Hepatocyte (in vitro differentiated cells): ENCODE data around the gene KDM4F.

ENCODE experiments used
- EZH2 ChIP-seq: fragments of 200-600 bp; sonication (generic); IDR thresholded peaks from 2 replicates; pipeline ENCODE4 v1.6.1; 2016; ENCODE audit warnings: antibody characterized with exemption, mild to moderate bottlenecking, borderline replicate concordance
- EZH2phosphoT487 ChIP-seq: fragments of 200-600 bp; sonication (generic); IDR thresholded peaks from one replicate; pipeline ENCODE4 v1.6.1; 2018; ENCODE audit warnings: antibody characterized with exemption, mild to moderate bottlenecking, low read depth, moderate library complexity; ENCODE audit not compliant: unreplicated experiment, severe bottlenecking
- TF ChIP-seq, protein P1 (sequence below): fragments of 200-600 bp; sonication (generic); IDR thresholded peaks from 2 replicates; pipeline ENCODE4 v1.5.1; 2016; ENCODE audit warnings: antibody characterized with exemption, mild to moderate bottlenecking; ENCODE audit not compliant: poor library complexity

DNA sequence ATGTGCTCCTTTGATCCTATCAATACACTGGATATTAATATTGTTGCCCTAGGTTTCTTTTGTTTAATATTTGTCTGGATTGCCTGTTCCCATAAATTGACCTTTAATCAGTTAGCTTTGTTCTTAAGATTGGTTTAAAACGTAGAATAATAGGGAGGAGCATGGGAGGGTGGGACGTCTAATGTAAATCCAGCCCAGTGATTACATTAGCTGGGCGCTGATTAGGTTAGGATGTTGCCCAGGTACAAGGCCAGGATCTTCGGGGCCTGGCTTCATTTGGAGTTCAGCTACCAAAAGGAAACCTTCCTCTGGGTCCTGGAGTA is 17.5 kb downstream of the KDM4F start, which contains the start of gene SRSF8:
- TF ChIP-seq, protein P1, sequence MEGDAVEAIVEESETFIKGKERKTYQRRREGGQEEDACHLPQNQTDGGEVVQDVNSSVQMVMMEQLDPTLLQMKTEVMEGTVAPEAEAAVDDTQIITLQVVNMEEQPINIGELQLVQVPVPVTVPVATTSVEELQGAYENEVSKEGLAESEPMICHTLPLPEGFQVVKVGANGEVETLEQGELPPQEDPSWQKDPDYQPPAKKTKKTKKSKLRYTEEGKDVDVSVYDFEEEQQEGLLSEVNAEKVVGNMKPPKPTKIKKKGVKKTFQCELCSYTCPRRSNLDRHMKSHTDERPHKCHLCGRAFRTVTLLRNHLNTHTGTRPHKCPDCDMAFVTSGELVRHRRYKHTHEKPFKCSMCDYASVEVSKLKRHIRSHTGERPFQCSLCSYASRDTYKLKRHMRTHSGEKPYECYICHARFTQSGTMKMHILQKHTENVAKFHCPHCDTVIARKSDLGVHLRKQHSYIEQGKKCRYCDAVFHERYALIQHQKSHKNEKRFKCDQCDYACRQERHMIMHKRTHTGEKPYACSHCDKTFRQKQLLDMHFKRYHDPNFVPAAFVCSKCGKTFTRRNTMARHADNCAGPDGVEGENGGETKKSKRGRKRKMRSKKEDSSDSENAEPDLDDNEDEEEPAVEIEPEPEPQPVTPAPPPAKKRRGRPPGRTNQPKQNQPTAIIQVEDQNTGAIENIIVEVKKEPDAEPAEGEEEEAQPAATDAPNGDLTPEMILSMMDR, result no peak
- no peak for TF ChIP-seq EZH2
- no peak for TF ChIP-seq EZH2phosphoT487
